Thyroid gland (tissue), 4 donors: ENCODE data around the gene KRTAP10-10. TPM values are rescaled to one million over a fixed set of nuclear protein-coding genes. Genes with fewer than 3 reads are reported as not detected.

Source experiments
- DNase-seq, 2 donors: peaks; one replicate each; pipeline ENCODE4 v3.0.0-alpha.2; 2019
- H3K27ac ChIP-seq, 3 donors: fragments of 200-600 bp; sonication (generic); 1 replicate in 2 of 3; 2 replicates in 1 of 3; pipeline ENCODE4 v1.5.1; 2016 to 2019; ENCODE audit warnings: mild to moderate bottlenecking in 1 of 3, moderate library complexity in 1 of 3
- H3K27me3 ChIP-seq: fragments of 200-600 bp; sonication (generic); one replicate; pipeline ENCODE4 v1.5.1; 2019
- H3K36me3 ChIP-seq, 2 donors: fragments of 200-600 bp; sonication (generic); one replicate each; pipeline ENCODE4 v1.5.1; 2016 to 2019
- H3K4me1 ChIP-seq, 2 donors: fragments of 200-600 bp; sonication (generic); one replicate each; pipeline ENCODE4 v1.5.1; 2017 to 2019
- H3K4me3 ChIP-seq, 3 donors: fragments of 200-600 bp; sonication (generic); replicated peaks in 1 of 3; 1 replicate in 2 of 3; 2 replicates in 1 of 3; pipeline ENCODE4 v1.5.1; 2016; ENCODE audit warnings: mild to moderate bottlenecking in 1 of 3
- H3K9me3 ChIP-seq: fragments of 200-600 bp; sonication (generic); one replicate; pipeline ENCODE4 v1.5.1; 2017
- POLR2A ChIP-seq, 2 donors: fragments of 450-650 bp; IDR thresholded peaks; one replicate each; pipeline ENCODE4 v1.6.1; 2017; ENCODE audit warnings: antibody characterized with exemption in 2 of 2, mild to moderate bottlenecking in 2 of 2, moderate library complexity in 1 of 2
- WGBS, 2 donors: methylation state at CpG; one replicate each; pipeline ENCODE4 v1.1.5; 2017; 5-methylcytosine and 5-hydroxymethylcytosine counted together
- intact Hi-C: fragments of 100-400 bp; cut with DNase I; formaldehyde crosslinking; loops from one replicate; pipeline ENCODE4 v1.15.1; 2023
- total RNA-seq, 4 donors: library from RNA; depleted of rRNA; stranded (reverse); fragments of >200 nt; gene quantifications; one replicate each; pipeline ENCODE4 v1.2.3, GENCODE V29; 2016
- TF ChIP-seq, protein P1 (sequence below), 6 experiments: fragments of 200-600 bp in 3 of 6; fragments of 450-650 bp in 3 of 6; sonication (generic) in 3 of 6; IDR thresholded peaks; one replicate each; pipeline ENCODE4 v1.5.1; 2016 to 2019; ENCODE audit warnings: antibody characterized with exemption in 6 of 6, mild to moderate bottlenecking in 2 of 6, inconsistent platforms in 1 of 6, moderate library complexity in 1 of 6

KRTAP10-10 gene
- total RNA-seq, 4 donors from 2014 or later, result not detected

- intact Hi-C loops, result no loop called here
- WGBS, 2 donors, result 68 to 75% methylated on average over 8 of the region's 8 CpGs
- Histone ChIP-seq H3K9me3 (no peaks in the 10 kb centered on the region), H3K4me3 (no peak overlapping the region), H3K36me3 (no peaks in the 10 kb centered on the region), H3K4me1 (no peaks in the 10 kb centered on the region), H3K27ac (no peak overlapping the region), H3K27me3 (no peaks in the 10 kb centered on the region)
- no peak for DNase-seq
- no peak for TF ChIP-seq POLR2A (IDR thresholded peaks at IDR 0.05)
- TF ChIP-seq, protein P1, sequence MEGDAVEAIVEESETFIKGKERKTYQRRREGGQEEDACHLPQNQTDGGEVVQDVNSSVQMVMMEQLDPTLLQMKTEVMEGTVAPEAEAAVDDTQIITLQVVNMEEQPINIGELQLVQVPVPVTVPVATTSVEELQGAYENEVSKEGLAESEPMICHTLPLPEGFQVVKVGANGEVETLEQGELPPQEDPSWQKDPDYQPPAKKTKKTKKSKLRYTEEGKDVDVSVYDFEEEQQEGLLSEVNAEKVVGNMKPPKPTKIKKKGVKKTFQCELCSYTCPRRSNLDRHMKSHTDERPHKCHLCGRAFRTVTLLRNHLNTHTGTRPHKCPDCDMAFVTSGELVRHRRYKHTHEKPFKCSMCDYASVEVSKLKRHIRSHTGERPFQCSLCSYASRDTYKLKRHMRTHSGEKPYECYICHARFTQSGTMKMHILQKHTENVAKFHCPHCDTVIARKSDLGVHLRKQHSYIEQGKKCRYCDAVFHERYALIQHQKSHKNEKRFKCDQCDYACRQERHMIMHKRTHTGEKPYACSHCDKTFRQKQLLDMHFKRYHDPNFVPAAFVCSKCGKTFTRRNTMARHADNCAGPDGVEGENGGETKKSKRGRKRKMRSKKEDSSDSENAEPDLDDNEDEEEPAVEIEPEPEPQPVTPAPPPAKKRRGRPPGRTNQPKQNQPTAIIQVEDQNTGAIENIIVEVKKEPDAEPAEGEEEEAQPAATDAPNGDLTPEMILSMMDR (IDR thresholded peaks at IDR 0.05), result no peak
Observed at GRCh38 chr21:44647222-44647552, 10.0 kb downstream of the KRTAP10-10 start.

- 87 to 95% methylated on average over 16 to 25 of the region's 33 CpGs for WGBS, 2 donors
- Histone ChIP-seq H3K4me3 (no peak overlapping the region), H3K4me1 (no peaks in the 10 kb centered on the region), H3K36me3 (no peaks in the 10 kb centered on the region), H3K27me3 (no peaks in the 10 kb centered on the region), H3K27ac (no peak overlapping the region), H3K9me3 (no peaks in the 10 kb centered on the region)
- no peak for DNase-seq
- TF ChIP-seq, protein P1 (IDR thresholded peaks at IDR 0.05), result no peak
- TF ChIP-seq POLR2A (IDR thresholded peaks at IDR 0.05), result no peak
- intact Hi-C loops, result no loop called here
Observed at GRCh38 chr21:44648557-44649311, 11.6 kb downstream of the KRTAP10-10 start.

GRCh38 chr21:44649521-44650100 lies 12.5 kb downstream of the KRTAP10-10 start:
- Histone ChIP-seq H3K4me1 (no peaks in the 10 kb centered on the region), H3K9me3 (no peaks in the 10 kb centered on the region), H3K36me3 (no peaks in the 10 kb centered on the region), H3K27me3 (no peaks in the 10 kb centered on the region), H3K4me3 (no peak overlapping the region), H3K27ac (no peak overlapping the region)
- no peak for DNase-seq
- intact Hi-C loops, result no loop called here
- TF ChIP-seq POLR2A (IDR thresholded peaks at IDR 0.05), result no peak
- TF ChIP-seq, protein P1 (IDR thresholded peaks at IDR 0.05), result no peak
- 80 to 96% methylated on average over 11 to 18 of the region's 18 CpGs for WGBS, 2 donors

DNA sequence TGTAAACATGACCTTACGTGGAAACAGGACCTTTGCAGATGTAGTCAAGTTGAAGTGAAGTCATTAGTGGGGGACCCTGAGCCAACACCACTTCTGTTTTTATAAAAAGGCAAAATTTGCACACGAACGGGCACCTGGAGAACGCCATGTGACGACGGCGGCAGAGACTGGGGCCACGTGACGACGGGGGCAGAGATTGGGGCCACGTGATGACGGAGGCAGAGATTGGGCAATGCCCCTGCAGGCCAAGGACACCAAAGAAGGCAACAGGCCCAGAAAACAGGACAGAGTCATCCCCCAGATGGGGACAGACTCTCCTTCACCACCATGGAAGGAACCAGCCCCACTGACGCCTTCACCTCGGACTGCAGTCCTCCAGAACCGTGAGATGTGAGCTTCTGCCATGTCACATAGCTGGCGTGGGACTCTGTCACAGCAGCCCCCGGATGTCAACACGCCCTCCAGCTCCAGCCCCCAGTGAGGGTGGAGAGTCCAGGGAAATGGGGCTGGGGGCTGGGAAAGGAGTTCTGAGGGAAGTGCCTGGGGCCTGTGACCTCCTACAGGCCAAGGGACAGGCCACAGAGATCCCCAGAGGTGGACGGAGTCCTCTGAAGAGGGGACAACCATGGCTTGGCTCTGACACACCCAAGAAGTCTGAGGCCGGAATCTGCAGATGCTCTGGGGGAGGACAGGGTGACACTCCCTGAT lies 13.3 kb downstream of the KRTAP10-10 start:
- intact Hi-C loops, result no loop called here
- no peak overlapping the region for H3K27ac ChIP-seq
- H3K4me3 ChIP-seq, result no peak overlapping the region
- H3K36me3 ChIP-seq, result no peaks in the 10 kb centered on the region
- TF ChIP-seq, protein P1 (IDR thresholded peaks at IDR 0.05), result no peak
- TF ChIP-seq POLR2A (IDR thresholded peaks at IDR 0.05), result no peak
- H3K9me3 ChIP-seq, result no peaks in the 10 kb centered on the region
- WGBS, 2 donors, result 90 to 93% methylated on average over 17 to 20 of the region's 20 CpGs
- no peaks in the 10 kb centered on the region for H3K27me3 ChIP-seq
- no peak for DNase-seq
- no peaks in the 10 kb centered on the region for H3K4me1 ChIP-seq
